Measurements from ENCODE around the gene LETM1. TPM values are rescaled to one million over a fixed set of nuclear protein-coding genes. Genes with fewer than 3 reads are reported as not detected.

LETM1 gene
- total and polyA plus RNA-seq, 2 of the 13 experiments (the other 11 are each of a cell fraction or from before 2014, with no cell fraction given) = 9.7 to 41.6 TPM

GRCh38 chr4:1795299-1796195 lies 60.4 kb downstream of the LETM1 start (continued):
- TF ChIP-seq MXD3 (CRISPR knock-in tag; IDR thresholded peaks at IDR 0.05) (no peak), PRMT3 (CRISPR knock-in tag; IDR thresholded peaks at IDR 0.05; ENCODE audit: borderline replicate concordance, low read depth) (0 out of 2 replicates have a peak, but pooled peaks have one; percentile 57), ZNF224 (CRISPR knock-in tag; IDR thresholded peaks at IDR 0.05) (no peak), SIN3B (IDR thresholded peaks at IDR 0.05; ENCODE audit: low read length) (no peak), FOSL1 (CRISPR knock-in tag; IDR thresholded peaks at IDR 0.05; ENCODE audit: borderline replicate concordance) (peak; percentile 41; the same call in 1 of the 2 replicates), ZC3H13 (CRISPR knock-in tag; IDR thresholded peaks at IDR 0.05) (no peak), KLF9 (CRISPR knock-in tag; IDR thresholded peaks at IDR 0.05; ENCODE audit: low read depth) (no peak), LCORL (IDR thresholded peaks at IDR 0.05) (peak; percentile 37; the same call in 1 of the 2 replicates), LCORL (CRISPR knock-in tag; IDR thresholded peaks at IDR 0.05) (peak; percentile 91), ZBTB38 (CRISPR knock-in tag; IDR thresholded peaks at IDR 0.05) (no peak; the same call in 1 of the 2 replicates), FOXO1 (CRISPR knock-in tag; IDR thresholded peaks at IDR 0.05) (0 out of 2 replicates have a peak, but pooled peaks have one; percentile 18), ZFAT (CRISPR knock-in tag; conservative IDR thresholded peaks at IDR 0.05) (no peak), TERF1 (CRISPR knock-in tag; IDR thresholded peaks at IDR 0.05) (no peak), ZNF446 (CRISPR knock-in tag; IDR thresholded peaks at IDR 0.05) (no peak), TFDP2 (CRISPR knock-in tag; IDR thresholded peaks at IDR 0.05) (no peak), GFI1 (CRISPR knock-in tag; IDR thresholded peaks at IDR 0.05; ENCODE audit: borderline replicate concordance) (no peak; the same call in 1 of the 2 replicates), ZNF496 (CRISPR knock-in tag; IDR thresholded peaks at IDR 0.05; ENCODE audit: insufficient replicate concordance) (no peak), HOXD1 (CRISPR knock-in tag; IDR thresholded peaks at IDR 0.05) (peak; percentile 84; the same call in 1 of the 2 replicates), ZNF75D (CRISPR knock-in tag; IDR thresholded peaks at IDR 0.05; ENCODE audit: borderline replicate concordance) (no peak), UBTF (CRISPR knock-in tag; IDR thresholded peaks at IDR 0.05) (peak; percentile 71; the same call in 1 of the 2 replicates), ZNF431 (CRISPR knock-in tag; IDR thresholded peaks at IDR 0.05; ENCODE audit: borderline replicate concordance, low read depth) (no peak), ZNF589 (CRISPR knock-in tag; conservative IDR thresholded peaks at IDR 0.05) (no peak), MIER3 (CRISPR knock-in tag; IDR thresholded peaks at IDR 0.05; ENCODE audit: borderline replicate concordance) (peak; percentile 79; the same call in 1 of the 2 replicates), ZNF30 (CRISPR knock-in tag; IDR thresholded peaks at IDR 0.05) (no peak)
